NCI-H1417 (cell line): ENCODE results near the gene MUS81.

Source experiments
- DNase-seq, 3 experiments: peaks; one replicate each; lab custom pipeline; 2025; lab: John Stamatoyannopoulos, UW

MUS81 gene

DNA sequence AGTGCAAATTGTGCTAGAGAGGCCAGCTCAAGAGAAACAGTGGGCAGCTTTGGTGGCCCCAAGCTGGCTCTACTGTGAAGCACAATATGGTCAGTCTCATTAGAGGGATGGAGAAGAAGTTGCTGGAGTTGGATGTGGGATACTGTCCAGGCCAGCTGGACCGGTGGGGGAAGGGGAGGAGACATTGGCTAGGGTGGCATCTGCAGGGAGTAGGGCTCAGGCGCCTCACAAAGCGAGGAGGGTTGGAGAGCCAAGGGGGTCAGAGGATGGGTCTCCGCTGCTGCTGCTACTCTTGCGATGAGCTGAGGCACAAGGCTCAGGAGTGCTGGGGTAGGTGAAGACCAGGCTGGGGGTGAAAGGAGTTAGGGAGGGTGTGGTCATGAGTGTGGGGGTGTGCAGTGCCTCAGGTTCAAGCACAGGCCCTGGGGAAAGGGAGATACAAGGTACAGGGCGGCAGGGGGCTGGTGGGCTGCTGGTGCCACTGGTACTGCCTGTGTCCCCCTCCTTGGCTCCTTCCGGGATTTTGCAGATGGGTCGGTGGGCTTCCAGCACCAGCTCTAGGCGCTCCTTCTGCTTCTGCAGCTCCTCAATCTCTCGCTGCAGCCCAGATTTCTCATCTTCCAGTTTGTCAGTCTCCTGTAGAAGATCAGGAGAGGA, 32.6 kb downstream of the MUS81 start:
- no peak for DNase-seq

DNA sequence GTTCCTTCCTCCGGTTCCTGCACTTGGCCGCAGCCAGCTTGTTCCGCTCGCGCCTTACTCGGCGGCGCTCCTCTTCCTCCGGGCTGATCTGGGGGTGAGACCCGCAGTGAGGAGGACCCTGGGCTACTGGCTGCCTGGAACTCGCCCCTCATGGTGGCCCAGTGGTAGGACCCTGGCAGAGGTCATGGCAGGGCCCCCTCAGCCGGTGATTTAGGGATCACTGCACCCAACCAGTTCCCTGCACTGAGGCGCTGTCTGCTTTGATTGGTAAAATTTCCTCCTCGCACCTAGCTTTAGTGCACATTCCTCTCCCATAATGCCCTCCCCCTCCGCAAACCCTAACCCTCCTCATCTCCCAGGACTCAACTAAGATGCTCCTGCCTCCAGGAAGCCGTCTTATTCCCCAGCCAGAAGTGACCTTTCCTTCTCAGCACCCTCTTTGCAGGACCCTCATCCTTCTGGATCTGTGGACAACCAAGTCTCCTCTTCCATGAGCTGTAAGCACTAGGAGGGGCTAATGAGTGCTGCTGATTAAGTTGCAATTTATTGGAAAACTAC, 33.9 kb downstream of the MUS81 start:
- DNase-seq = no peak

DNA sequence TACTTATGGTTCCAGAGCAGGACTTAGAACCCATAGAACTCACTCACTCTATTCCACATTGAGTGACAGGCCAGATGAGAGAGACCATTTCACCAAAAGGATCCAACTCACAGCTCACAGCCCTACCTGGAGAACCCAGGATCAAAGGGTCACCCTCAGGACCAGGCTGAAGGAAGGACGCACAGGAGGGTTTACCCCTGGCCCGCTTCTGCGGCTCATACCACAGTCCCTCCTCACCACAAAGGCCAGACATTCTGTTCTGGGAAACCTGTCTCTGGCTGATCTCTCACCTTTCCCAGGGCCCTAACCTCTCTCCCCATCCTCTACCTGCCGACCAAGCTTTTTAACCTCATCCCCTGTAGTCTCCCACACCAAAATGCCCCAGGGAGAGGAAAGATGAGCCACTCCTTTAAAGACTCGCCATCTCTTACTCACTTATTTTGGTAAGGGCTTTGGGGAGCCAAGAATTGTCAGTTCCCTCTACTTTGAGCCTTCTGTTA, 35.3 kb downstream of the MUS81 start:
- DNase-seq = no peak

DNA sequence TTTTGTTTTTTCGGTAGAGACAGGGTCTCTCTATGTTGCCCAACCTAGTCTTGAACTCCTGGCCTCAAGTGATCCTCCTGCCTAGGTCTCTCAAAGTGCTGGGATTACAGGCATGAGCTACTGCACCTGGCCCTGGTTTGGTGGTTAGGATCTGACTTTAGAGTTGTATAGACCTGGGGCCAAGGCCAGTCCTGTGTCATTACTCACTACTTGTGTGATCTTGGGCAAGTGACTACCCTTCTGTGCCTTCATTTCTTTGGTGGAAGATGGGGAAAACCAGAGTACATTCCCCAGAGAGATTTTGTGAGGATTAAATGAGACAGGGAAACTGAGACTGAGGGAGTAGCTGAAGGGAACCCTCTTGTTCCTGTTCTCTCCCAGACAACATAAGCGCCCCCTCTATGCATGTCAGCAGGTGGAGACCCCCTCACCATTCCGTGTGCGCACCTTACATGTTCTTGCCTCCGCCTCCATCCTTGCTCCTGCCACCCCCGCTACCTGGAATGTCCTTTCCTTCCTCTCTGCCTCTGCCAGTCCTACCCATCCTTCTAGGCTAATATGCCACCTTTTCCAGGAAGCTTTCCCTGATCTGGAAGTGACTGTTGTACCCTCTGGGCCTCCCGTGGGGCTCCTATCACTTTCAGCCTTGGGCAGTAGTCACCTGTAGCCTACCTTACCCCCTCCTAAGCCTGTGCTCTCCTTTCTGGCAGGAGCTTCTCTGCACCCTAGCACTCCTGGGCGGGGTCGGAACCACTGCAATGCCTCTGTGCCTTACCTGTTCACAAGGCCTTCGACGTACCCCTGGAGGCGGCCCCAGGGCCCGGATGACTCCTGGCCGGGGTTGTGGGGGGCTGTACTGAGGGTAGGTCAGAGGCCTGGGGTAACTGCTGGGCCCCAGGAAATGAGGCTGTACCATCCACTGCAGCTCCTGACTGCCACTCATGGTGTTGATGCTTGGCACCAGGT, 36.1 kb downstream of the MUS81 start:
- DNase-seq = no peak

DNA sequence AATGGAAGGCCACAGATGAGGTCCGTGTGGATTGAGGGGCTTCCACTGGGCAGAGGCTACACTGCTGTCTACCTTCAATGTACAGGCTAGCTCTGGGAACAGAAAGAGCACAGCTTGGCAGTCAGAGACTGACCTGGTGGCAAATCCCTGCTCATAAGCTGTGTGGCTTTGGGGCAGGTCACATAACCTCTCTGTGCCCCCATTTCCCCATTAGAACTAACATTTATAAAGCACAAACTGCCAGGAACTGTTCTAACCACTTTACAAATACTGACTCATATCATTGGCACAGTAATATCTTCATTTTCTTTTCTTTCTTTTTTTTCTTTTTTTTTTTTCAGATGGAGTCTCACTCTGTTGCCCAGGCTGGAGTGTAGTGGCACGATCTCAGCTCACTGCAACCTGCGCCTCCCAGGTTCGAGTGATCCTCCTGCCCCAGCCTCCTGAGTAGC, 36.8 kb downstream of the MUS81 start:
- no peak for DNase-seq

DNA sequence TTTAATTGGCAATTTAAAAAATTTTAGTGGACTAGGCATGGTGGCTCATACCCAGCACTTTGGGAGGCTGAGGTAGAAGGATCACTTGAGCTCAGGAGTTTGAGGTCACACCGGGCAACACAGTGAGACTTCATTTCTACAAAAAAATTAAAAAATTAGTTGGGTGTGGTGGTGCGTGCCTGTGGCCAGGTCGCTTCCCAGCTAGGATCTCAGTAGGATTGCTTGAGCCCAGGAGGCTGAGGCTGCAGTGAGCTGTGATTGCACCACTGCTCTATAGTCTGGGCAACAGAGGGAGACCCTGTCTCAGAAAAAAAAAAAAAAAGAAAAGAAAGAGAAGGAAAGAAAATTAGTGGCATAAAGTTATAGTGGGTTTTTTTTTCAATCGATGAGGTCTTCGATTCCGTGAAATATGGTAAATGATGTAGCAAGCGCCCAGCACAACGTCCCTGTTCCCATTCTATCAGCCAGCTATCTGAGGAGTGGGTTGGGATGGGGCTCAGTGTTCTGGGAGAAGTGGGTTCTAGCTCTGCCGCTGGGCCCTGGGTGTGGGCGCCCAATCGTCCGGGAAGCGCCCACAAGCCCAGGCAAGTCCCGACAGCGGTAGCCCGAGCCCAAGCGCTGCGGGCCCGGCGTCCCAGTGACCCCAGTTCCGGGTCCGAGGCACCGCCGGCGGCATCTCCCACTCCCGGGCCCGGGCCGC, 38.6 kb downstream of the MUS81 start:
- no peak for DNase-seq

DNA sequence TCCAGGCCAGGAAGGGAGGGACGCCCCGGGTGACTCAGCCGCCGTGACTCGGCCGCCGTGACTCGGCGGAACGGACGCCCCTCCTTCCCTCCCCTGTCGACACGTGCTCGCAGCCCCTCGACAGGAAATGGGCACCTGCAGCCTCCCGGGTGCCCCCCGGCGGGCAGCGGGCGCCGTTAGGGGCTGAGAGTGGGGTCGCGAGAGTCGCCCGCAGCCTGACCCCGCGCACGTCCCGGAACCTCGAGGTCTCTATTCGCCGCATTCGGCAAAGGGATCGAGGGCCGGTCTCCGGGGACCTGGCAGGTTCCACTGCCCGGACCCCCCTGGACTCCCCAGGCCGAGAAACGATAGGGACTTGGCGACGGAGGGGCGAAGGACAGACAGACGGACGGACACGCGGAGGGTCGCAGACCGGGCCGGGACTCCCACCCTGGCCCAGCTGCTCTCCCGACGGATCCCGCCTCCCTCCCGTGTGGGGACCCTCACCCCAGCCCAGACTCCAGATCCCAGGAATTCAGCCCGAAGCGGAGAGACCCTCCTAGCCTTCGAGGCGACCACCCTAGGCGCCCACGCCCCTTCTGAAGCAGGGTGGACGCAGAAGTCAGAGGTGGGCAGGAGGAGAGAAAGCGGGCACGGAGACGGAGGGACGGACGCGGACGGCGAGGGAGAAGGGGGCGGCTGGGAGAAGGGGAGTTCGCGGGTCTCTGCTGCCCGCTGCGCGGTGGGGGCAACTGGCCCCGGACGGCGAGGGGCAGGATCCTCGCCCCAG, 39.3 kb downstream of the MUS81 start:
- no peak for DNase-seq

DNA sequence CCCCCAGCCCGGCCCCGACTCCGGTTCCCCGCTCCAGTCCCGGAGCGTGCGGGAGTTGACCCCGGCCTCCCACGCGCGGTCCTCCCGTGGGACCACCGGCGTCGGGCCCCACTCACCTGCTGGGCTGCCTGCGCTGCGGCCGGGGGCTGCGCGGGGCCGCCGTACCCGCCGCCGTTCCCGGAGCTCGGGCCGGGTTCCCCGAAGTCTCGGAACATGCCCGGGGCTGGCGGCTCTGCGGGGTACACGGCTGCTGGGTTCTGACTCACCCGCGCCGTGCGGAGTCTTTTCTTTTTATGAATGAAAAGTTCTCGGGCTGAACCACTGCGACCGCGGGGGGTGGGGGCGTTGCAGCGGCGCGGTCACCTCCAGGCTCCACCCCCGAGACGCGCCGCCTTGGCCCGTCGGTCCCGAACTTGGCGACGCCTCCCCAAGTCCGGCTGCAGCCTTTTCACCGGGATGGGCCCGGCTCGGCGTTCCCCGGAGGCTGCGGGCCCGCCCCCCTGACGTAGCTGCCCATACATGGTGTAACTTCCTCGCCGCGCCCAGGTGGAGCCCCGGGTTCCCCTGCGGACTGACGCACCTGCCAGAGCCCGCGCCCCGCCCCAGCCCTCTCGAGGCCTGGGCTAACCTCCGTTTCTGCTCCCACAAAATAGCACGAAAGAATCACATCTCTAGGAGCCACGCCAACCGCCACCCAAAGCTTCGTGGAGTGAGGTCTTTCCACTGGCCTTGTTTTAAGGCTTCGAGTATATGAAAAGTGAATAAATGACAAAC, 40.1 kb downstream of the MUS81 start, which contains the start of gene FOSL1:
Gene FOSL1 (minus strand): TSS at position 264 of the 774 bp plus-strand sequence. CDS start 49 bp downstream, at position 215.
- peak; percentile 59 to 84 (median 83) for DNase-seq

DNA sequence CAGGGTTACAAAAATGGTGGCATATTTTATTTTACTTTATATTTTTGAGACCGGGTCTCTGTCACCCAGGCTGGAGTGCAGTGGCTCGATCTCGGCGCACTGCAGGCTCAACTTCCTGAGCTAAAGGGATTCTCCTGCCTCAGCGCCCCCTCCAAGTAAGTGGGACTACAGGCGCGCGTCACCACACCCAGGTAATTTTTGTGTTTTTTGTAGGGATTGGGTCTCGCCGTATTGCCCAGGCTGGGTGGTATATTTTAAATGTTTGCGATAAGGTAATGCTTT, 40.6 kb downstream of the MUS81 start:
- no peak for DNase-seq

DNA sequence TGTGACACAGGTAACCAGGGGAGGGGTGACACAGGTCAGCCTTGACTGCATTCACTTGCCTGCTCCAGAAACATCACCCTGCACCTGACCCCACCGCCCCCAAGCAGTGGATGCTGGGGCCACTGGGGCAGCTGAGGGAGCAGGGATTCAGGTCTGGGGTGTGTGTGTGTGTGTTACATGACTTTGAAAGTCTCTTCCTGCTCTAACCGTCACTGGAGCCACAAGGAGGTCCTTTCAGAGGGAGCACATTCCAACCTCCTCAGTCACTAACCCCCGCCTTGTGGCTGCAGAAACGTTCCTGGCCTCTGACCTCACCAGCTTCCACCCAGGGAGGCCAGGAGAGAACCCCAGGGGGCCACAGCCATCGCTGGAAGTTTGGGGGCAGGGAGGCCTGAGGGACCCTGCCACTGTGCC, 42.8 kb downstream of the MUS81 start:
- no peak for DNase-seq

DNA sequence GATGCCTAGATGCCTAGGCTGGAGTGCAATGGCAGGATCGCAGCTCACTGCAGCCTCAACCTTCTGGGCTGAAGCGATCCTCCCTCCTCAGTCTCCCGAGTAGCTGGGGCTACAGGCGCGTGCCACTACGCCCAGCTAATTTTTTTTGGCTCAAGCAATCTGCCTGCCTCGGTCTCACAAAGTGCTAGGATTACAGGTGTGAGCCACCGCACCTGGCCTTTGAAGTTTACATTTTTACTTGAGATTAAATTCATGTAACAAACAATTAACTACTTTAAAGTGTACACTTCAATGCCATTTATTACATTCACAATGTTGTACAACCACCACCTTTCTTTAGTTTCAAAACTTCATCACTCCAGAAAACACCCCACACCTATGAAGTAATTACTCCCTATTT, 43.5 kb downstream of the MUS81 start:
- DNase-seq = peak in 1 of 3 experiments; percentile 46

DNA sequence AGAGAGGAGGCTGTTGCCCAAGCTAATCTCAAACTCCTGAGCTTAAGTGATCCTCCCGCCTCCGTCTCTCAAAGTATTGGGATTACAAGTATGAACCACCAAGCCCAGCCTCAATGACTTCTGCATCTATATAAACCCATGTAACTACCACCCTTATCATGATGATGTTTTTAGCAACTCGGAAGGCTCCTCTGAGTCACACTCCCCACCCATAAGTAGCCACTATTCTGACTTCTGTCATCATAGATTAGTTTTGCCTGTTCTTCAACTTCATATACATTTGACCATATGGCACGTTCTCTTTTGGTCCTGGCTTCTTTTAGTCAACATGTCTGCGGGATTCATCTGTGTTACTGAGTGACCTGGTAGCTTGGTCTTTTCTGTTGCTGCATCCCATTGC, 46.4 kb downstream of the MUS81 start:
- no peak for DNase-seq

DNA sequence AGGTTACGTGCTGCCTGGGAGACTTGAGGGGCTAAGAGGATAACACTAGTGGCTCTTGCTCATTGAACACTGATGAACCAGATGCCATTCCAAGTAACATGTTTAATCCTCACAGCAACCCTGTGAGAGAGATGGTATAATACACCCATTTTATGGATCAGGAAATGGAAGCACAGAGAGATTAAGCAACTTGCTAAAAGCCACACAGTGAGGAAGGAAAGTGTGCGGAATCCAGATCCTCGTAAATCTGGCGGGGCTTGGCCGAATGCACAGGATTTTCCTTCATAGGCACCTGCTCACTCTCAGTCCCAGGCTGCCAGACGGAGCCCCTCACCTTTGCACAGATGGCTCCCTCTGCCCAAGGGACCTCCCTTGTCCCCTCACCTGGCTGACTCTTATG, 47.6 kb downstream of the MUS81 start:
- no peak for DNase-seq

DNA sequence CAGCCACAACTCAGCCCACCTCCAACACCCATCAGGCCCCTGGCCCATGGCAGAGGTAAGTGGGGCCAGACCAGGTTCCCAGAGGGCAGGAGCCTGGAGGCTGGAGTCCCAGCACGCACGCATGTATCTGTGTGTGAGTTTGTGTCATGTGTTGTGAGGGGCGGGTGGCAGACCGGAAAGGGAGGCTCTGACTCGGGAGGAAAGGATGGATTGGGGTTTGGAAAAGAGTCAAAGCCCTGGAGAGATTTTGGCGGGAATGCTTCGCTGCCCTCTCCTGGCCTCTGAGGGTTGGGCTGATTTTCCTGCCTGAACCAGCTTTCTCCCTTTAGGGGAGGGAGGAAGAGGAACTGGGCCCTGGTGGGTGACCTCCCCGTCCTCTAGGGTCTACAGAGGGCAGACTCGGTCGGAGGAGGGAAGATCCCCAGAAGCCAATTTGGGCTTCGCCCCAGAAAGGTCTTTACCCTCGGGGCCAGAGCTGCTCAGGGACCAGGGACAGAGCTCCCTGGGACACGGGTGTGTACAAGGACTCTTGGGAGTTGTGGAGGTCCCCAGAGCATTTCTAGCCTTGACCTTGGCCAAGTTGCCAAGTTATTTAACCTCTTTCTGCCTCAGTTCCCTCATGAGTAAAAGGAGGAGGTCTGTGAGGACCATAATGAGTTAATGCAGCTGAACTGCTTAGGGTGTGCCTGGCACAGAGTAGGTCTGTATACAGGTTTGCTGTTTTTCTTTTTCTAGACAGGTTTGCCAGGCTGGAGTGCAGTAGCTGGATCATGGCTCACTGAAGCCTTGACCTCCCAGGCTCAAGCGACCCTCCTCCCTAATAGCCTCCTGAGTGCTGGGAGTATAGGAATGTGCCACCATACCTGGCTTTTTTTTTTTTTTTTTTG, 51.7 kb downstream of the MUS81 start:
- peak; percentile 18 to 87 (median 66) for DNase-seq

DNA sequence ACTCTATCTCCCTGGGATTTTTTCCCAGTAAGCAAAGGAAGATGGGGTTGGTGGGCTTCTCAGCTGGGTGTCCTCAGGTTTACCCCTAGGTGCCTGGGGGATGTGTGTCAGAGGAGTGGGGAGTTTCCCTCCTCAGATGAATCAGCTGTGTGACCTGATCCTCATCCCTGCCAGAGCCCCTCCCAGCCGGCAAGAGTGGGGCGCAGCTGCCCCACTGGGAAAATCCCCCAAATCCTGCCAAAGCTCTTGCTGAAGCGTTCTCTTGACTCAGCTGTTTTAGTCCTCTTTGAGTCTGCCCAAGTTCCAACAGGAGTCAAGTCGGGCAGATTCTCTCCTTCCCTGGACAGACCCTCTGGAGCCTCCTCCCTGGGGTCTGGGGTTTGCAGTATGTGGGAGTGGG, 52.6 kb downstream of the MUS81 start:
- no peak for DNase-seq

DNA sequence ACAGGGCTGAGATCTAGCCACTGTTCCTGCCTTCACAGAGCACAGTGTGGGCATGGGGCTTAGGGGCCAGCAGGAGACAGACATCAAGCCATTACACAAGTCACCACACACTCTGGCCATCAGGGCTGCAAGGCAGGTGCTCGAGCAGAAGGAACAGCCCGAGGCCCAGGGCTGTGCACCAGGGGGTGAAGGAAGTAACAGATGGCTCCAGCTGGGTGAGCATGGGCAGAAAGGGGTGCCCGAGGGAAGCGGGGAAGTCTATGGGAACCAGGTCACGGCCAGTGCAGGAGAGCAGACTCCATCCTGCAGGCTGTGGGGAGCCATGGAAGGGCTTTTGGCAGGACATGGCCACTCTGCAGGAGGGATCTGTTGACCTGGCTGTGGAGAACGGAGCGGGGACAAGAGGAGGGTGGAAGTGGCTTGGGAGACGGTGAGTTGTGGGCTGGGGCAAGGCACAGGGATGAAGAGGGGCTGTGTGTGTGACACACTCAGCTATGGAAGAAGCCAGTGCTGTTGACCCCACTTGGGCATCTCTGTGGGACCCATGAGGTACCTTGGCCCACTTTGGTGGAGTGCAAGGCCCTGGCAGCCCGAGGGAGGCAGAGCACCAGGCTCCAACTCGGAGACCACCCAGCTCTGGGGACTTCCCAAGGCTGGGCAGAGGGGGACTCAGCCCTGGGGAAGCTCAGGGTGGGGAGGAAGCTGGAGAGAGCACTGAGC, 55.0 kb downstream of the MUS81 start:
- no peak for DNase-seq

DNA sequence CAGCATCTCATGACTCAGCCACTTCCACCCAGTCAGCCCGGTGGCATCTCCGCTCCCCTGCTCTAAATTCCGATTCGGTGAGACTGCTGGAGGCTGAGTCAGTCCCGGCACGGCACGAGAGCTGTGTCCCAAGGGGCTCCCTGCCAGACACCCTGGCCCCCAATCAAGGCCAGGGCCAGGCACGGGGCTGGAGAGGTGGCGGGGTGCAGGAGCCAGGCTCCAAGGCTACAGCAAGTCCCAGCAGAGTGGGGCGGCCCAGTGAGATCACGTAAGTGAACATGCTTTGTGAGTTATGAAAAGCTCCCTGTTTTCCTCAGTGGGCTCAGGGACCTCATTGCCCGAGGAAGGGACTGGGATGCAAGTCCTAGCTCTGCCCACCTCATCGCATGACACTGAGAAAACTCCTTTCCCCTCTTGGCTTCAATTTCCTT, 55.6 kb downstream of the MUS81 start:
- no peak for DNase-seq
